ENCODE data around the gene DEAF1. TPM values are rescaled to one million over a fixed set of nuclear protein-coding genes. Genes with fewer than 3 reads are reported as not detected.

Gene DEAF1
- total RNA-seq, 1 experiment from 2014 or later, result 31.9 TPM

- H3F3A ChIP-seq (ENCODE audit: low read length, unreplicated experiment), result no peaks in the 10 kb centered on the region
- ChIA-PET POLR2A (ENCODE audit: unreplicated experiment) (interaction anchor here (0.6 kb wide), 1 partner anchor 61 kb away, joined by 3 read pairs; no protein-coding TSS in a partner anchor), CTCF (interaction anchor here (0.5 kb wide), 1 partner anchor 40 kb away, joined by 3 read pairs; no protein-coding TSS in a partner anchor)
- TF ChIP-seq EZH2phosphoT487 (IDR thresholded peaks at IDR 0.05; ENCODE audit: borderline replicate concordance, low read length), result no peak
- no peak for TF ChIP-seq CTCF (conservative IDR thresholded peaks at IDR 0.05; ENCODE audit: low read depth, low read length)
- TF ChIP-seq EZH2 (IDR thresholded peaks at IDR 0.05; ENCODE audit: low read length, unreplicated experiment), result no peak
- intact Hi-C loops (cut with micrococcal nuclease), result no loop called here
- no peaks in the 10 kb centered on the region for H3K9me2 ChIP-seq (replicated peaks; ENCODE audit: low read length)
- no TSS peak for BruUV-seq (replicated peaks)
- peaks cover 40% of the 10 kb centered on the region for H3K79me2 ChIP-seq (ENCODE audit: low read length)
- 0 out of 2 replicates have a peak overlapping the region, but pooled peaks have one; percentile 19 for H3K27ac ChIP-seq (ENCODE audit: low read length)
- no peaks in the 10 kb centered on the region for H4K20me1 ChIP-seq (ENCODE audit: low read length)
- ATAC-seq (peak; percentile 25), DNase-seq (peak; percentile 49)
- no peaks in the 10 kb centered on the region for H3K27me3 ChIP-seq (ENCODE audit: low read length)
- H3K36me3 ChIP-seq (ENCODE audit: low read depth, low read length), result no peaks in the 10 kb centered on the region; the same call in 1 of the 2 replicates
- H3K9ac ChIP-seq (ENCODE audit: low read length), result no peak overlapping the region
- peaks cover 42% of the 10 kb centered on the region for H3K4me1 ChIP-seq (ENCODE audit: insufficient read depth, low read length)
- H3K4me2 ChIP-seq (ENCODE audit: low read length), result peak overlapping the region; percentile 27
- H3K4me3 ChIP-seq (ENCODE audit: low read length), result no peak overlapping the region
- no peaks in the 10 kb centered on the region for H3K9me3 ChIP-seq (ENCODE audit: low read length)
- H2AFZ ChIP-seq (ENCODE audit: low read length), result no peak overlapping the region
These were observed 7.7 kb upstream of the DEAF1 start for GRCh38 chr11:702462-703461.

GRCh38 chr11:701741-702461 is 6.9 kb upstream of the DEAF1 start:
- TF ChIP-seq EZH2phosphoT487 (IDR thresholded peaks at IDR 0.05; ENCODE audit: borderline replicate concordance, low read length), result no peak
- no peak for TF ChIP-seq EZH2 (IDR thresholded peaks at IDR 0.05; ENCODE audit: low read length, unreplicated experiment)
- no peak for TF ChIP-seq CTCF (conservative IDR thresholded peaks at IDR 0.05; ENCODE audit: low read depth, low read length)
- Histone ChIP-seq H3K4me1 (ENCODE audit: insufficient read depth, low read length) (peaks cover 42% of the 10 kb centered on the region), H3K4me3 (ENCODE audit: low read length) (no peak overlapping the region), H3K9me2 (replicated peaks; ENCODE audit: low read length) (no peaks in the 10 kb centered on the region), H4K20me1 (ENCODE audit: low read length) (no peaks in the 10 kb centered on the region), H3K9me3 (ENCODE audit: low read length) (no peaks in the 10 kb centered on the region), H3K9ac (ENCODE audit: low read length) (no peak overlapping the region), H2AFZ (ENCODE audit: low read length) (no peak overlapping the region), H3K36me3 (ENCODE audit: low read depth, low read length) (no peaks in the 10 kb centered on the region; the same call in 1 of the 2 replicates), H3K4me2 (ENCODE audit: low read length) (no peak overlapping the region), H3F3A (ENCODE audit: low read length, unreplicated experiment) (no peaks in the 10 kb centered on the region), H3K27me3 (ENCODE audit: low read length) (no peaks in the 10 kb centered on the region), H3K79me2 (ENCODE audit: low read length) (peaks cover 40% of the 10 kb centered on the region), H3K27ac (ENCODE audit: low read length) (no peak overlapping the region)
- CTCF ChIA-PET, result no interaction called here
- DNase-seq, result no peak
- ATAC-seq, result no peak
- POLR2A ChIA-PET (ENCODE audit: unreplicated experiment), result no interaction called here
- intact Hi-C loops (cut with micrococcal nuclease), result no loop called here
- BruUV-seq (replicated peaks), result no TSS peak

Measured in PC-3 (cell line).